ENCODE data around the gene PCDHA1.

PCDHA1 gene

GRCh38 chr5:141042555-141042954, 256.6 kb downstream of the PCDHA1 start:
- DNase-seq (ENCODE audit: low read depth in 2 of 2), result no peak

GRCh38 chr5:141050622-141051520, 264.9 kb downstream of the PCDHA1 start, which contains the start of gene PCDHB1:
PCDHB1 (plus strand) TSS chr5:141051374; CDS start chr5:141051471, 97 bp downstream.
- DNase-seq (ENCODE audit: low read depth in 2 of 2), result no peak

- no peak for DNase-seq (ENCODE audit: low read depth in 2 of 2)
These were observed 265.6 kb downstream of the PCDHA1 start for GRCh38 chr5:141051521-141051866.

Measured in fibroblast of skin of left quadriceps (primary cell).